Epithelial cell of proximal tubule (primary cell): ENCODE results near the gene B3GAT2. TPM values are rescaled to one million over a fixed set of nuclear protein-coding genes. Genes with fewer than 3 reads are reported as not detected.
"Not testable (repeated sequence)": the region's sequence is repeated elsewhere in the genome, so short reads cannot be mapped to it uniquely, and the experiment has no call there.

Experiments
- DNase-seq: peaks from one replicate; pipeline ENCODE4 v3.0.0-alpha.2; 2011; ENCODE audit warnings: low read depth
- H3K4me3 ChIP-seq: 2 replicates; pipeline ENCODE4 v1.5.1; 2011; ENCODE audit warnings: low read depth, mild to moderate bottlenecking, low read length
- CTCF ChIP-seq: conservative IDR thresholded peaks from 2 replicates; pipeline ENCODE4 v1.5.1; 2012; ENCODE audit warnings: low read depth, mild to moderate bottlenecking, low read length
- total RNA-seq: library from RNA; depleted of rRNA; stranded (reverse); fragments of >200 nt; gene quantifications from 2 replicates; pipeline ENCODE4 v1.2.3, GENCODE V29; 2015

Gene B3GAT2
- total RNA-seq, 1 donor from 2014 or later, result not detected

- no peak for TF ChIP-seq CTCF
- DNase-seq, result no peak
- no peak overlapping the region for H3K4me3 ChIP-seq
Measured at GRCh38 chr6:70954750-70955149, 2.1 kb downstream of the B3GAT2 start.

GRCh38 chr6:70954176-70954575 lies 2.7 kb downstream of the B3GAT2 start:
- no peak for DNase-seq
- H3K4me3 ChIP-seq, result no peak overlapping the region
- no peak for TF ChIP-seq CTCF

- TF ChIP-seq CTCF, result no peak
- DNase-seq, result no peak
- H3K4me3 ChIP-seq, result no peak overlapping the region
Measured at GRCh38 chr6:70952608-70953165, 4.2 kb downstream of the B3GAT2 start.

GRCh38 chr6:70944321-70944720 lies 12.5 kb downstream of the B3GAT2 start:
- DNase-seq, H3K4me3 ChIP-seq: not testable (repeated sequence)

GRCh38 chr6:70933853-70934252 lies 23.0 kb downstream of the B3GAT2 start:
- DNase-seq, result no peak
- H3K4me3 ChIP-seq, result no peak overlapping the region
- TF ChIP-seq CTCF, result no peak

GRCh38 chr6:70905742-70906141 lies 51.1 kb downstream of the B3GAT2 start:
- TF ChIP-seq CTCF, result no peak
- no peak for DNase-seq
- H3K4me3 ChIP-seq, result no peak overlapping the region

GRCh38 chr6:70903665-70904452 lies 53.0 kb downstream of the B3GAT2 start:
- DNase-seq, result no peak
- no peak overlapping the region for H3K4me3 ChIP-seq
- no peak for TF ChIP-seq CTCF
